ENCODE measurements around the gene NCOR1. TPM values are rescaled to one million over a fixed set of nuclear protein-coding genes. Genes with fewer than 3 reads are reported as not detected.

NCOR1 gene
- total RNA-seq, 1 donor from 2014 or later = 79.3 TPM

DNA sequence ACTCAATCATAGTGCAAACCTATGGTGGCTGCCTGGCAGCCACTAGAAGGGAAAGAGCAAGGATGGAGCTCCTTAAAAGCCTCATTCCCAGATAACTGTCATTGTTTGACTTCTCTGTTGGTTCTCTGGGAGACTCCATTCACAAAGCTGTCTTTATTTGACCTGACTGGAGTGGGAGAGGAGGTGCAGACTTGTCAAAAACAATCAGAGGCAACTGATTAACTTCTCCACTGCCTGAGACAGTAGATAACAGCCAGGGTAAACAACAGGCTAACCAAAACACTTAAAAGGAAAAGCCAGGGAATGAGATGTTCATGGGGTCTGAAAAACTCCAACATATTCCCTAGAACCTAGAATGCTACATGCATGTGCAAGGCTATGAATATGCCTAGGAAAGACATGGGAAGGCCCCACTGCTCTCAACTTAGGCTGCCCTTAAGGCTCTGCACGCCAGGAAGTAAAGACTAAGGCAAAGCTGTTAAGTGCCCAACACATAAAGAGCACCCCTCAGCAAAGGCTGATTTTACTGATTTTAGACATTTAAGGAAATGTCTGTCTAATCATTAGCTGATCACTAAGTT, 133.7 kb downstream of the NCOR1 start:
- Histone ChIP-seq H3K4me3 (ENCODE audit: low read depth, low read length) (no peak overlapping the region), H3K27me3 (ENCODE audit: control insufficient read depth, insufficient read depth, low read length) (no peaks in the 10 kb centered on the region), H3K36me3 (ENCODE audit: control insufficient read depth, insufficient read depth, low read length) (no peaks in the 10 kb centered on the region)
- TF ChIP-seq CTCF (IDR thresholded peaks at IDR 0.05; ENCODE audit: insufficient read depth, low read length, poor library complexity, severe bottlenecking) = no peak
- no peak for DNase-seq (ENCODE audit: low read depth)

DNA sequence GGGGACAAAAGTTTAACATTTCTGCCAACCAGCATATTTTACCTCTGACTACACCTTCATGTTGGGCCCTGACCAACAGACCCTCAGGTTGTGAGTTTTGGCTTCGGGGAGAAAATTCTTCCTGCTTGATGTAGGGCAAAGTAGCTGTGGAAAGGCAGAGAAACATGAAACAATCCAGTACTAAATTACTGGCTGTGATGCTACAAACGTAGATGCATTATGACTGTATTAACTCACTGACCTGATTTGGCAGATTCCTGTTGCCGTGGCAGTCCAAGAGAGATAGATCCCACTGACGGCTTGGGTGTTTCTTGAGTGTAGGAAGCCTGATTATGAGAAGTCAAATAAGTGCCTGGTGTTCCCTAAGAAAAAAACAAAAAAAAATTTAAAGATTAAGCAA, 135.0 kb downstream of the NCOR1 start:
- Histone ChIP-seq H3K36me3 (ENCODE audit: control insufficient read depth, insufficient read depth, low read length) (no peaks in the 10 kb centered on the region), H3K27me3 (ENCODE audit: control insufficient read depth, insufficient read depth, low read length) (no peaks in the 10 kb centered on the region), H3K4me3 (ENCODE audit: low read depth, low read length) (no peak overlapping the region)
- DNase-seq (ENCODE audit: low read depth) = no peak
- TF ChIP-seq CTCF (IDR thresholded peaks at IDR 0.05; ENCODE audit: insufficient read depth, low read length, poor library complexity, severe bottlenecking) = no peak

- no peak for DNase-seq (ENCODE audit: low read depth)
- H3K4me3 ChIP-seq (ENCODE audit: low read depth, low read length) = no peak overlapping the region
- no peak for TF ChIP-seq CTCF (IDR thresholded peaks at IDR 0.05; ENCODE audit: insufficient read depth, low read length, poor library complexity, severe bottlenecking)
- no peaks in the 10 kb centered on the region for H3K36me3 ChIP-seq (ENCODE audit: control insufficient read depth, insufficient read depth, low read length)
- no peaks in the 10 kb centered on the region for H3K27me3 ChIP-seq (ENCODE audit: control insufficient read depth, insufficient read depth, low read length)
Measured at GRCh38 chr17:16075949-16076348, 139.4 kb downstream of the NCOR1 start.

GRCh38 chr17:16074423-16074822, 140.9 kb downstream of the NCOR1 start:
- no peaks in the 10 kb centered on the region for H3K27me3 ChIP-seq (ENCODE audit: control insufficient read depth, insufficient read depth, low read length)
- no peak for TF ChIP-seq CTCF (IDR thresholded peaks at IDR 0.05; ENCODE audit: insufficient read depth, low read length, poor library complexity, severe bottlenecking)
- no peaks in the 10 kb centered on the region for H3K36me3 ChIP-seq (ENCODE audit: control insufficient read depth, insufficient read depth, low read length)
- no peak for DNase-seq (ENCODE audit: low read depth)
- H3K4me3 ChIP-seq (ENCODE audit: low read depth, low read length) = no peak overlapping the region

DNA sequence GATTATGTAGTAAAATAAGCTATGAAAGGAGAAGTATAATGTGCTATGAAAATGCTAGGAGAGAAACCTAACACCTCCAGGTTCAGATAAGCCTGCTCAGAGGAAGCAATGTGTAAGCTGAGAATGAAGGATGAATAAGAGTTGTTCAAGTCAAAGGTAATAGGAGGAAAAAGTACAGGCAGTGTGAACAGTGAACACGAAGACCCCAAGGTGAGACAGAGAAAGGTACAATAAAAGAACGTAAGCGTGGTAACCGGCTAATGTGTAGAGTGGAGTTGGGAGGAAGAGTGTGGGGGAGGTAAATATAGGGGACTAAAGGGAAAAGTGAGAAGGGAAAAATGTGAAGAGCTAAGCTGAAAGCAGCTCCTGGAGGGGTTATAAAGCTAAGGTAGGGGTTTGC, 141.5 kb downstream of the NCOR1 start:
- no peak for TF ChIP-seq CTCF (IDR thresholded peaks at IDR 0.05; ENCODE audit: insufficient read depth, low read length, poor library complexity, severe bottlenecking)
- no peak for DNase-seq (ENCODE audit: low read depth)
- Histone ChIP-seq H3K27me3 (ENCODE audit: control insufficient read depth, insufficient read depth, low read length) (no peaks in the 10 kb centered on the region), H3K4me3 (ENCODE audit: low read depth, low read length) (no peak overlapping the region), H3K36me3 (ENCODE audit: control insufficient read depth, insufficient read depth, low read length) (no peaks in the 10 kb centered on the region)

GRCh38 chr17:16072031-16072430, 143.3 kb downstream of the NCOR1 start:
- DNase-seq (ENCODE audit: low read depth) = no peak
- H3K36me3 ChIP-seq (ENCODE audit: control insufficient read depth, insufficient read depth, low read length) = no peaks in the 10 kb centered on the region
- H3K27me3 ChIP-seq (ENCODE audit: control insufficient read depth, insufficient read depth, low read length) = no peaks in the 10 kb centered on the region
- no peak overlapping the region for H3K4me3 ChIP-seq (ENCODE audit: low read depth, low read length)
- no peak for TF ChIP-seq CTCF (IDR thresholded peaks at IDR 0.05; ENCODE audit: insufficient read depth, low read length, poor library complexity, severe bottlenecking)

Measured in kidney epithelial cell (primary cell).